SK-N-SH (cell line): Measurements from ENCODE around the gene PLIN4. TPM values are rescaled to one million over a fixed set of nuclear protein-coding genes. Genes with fewer than 3 reads are reported as not detected.

Experiments used
- CTCF ChIA-PET: fragments of 300-600, 350-600 bp; formaldehyde crosslinking; extraction: SDS; loops from one replicate; lab custom pipeline; 2021; lab: Yijun Ruan, JAX
- POLR2A ChIA-PET: fragments of 350-600 bp; sonication (Branson Sonifier 250); formaldehyde crosslinking; extraction: SDS; loops from one replicate; lab custom pipeline; 2020; ENCODE audit warnings: antibody characterized with exemption, inconsistent platforms; lab: Yijun Ruan, JAX
- DNase-seq: peaks from one replicate; pipeline ENCODE4 v3.0.0; 2012
- H2AFZ ChIP-seq: fragments of 200-600 bp; sonication (generic); 2 replicates; pipeline ENCODE4 v1.8.1; 2016; ENCODE audit warnings: antibody characterized with exemption, mild to moderate bottlenecking, low read depth
- H3F3A ChIP-seq: fragments of 200-600 bp; sonication (generic); replicated peaks from 2 replicates; pipeline ENCODE3; 2016; ENCODE audit warnings: antibody characterized with exemption, mild to moderate bottlenecking; ENCODE audit not compliant: insufficient read depth
- H3K27ac ChIP-seq, 2 experiments: fragments of 200-500 bp in 1 of 2; fragments of 200-600 bp in 1 of 2; sonication (Bioruptor generic) in 1 of 2; sonication (generic), shearing (Covaris generic) in 1 of 2; 2 replicates each; pipeline versions ENCODE4 v1.5.1 to v1.6.1; 2014 to 2016; ENCODE audit warnings: low read depth in 2 of 2, inconsistent platforms in 1 of 2, low read length in 1 of 2, mild to moderate bottlenecking in 1 of 2, mixed read lengths in 1 of 2
- H3K27me3 ChIP-seq: fragments of 200-600 bp; sonication (generic), shearing (Covaris generic); 2 replicates; pipeline ENCODE4 v1.6.1; 2016; ENCODE audit warnings: mixed run types; ENCODE audit not compliant: insufficient read depth
- H3K36me3 ChIP-seq, 2 experiments: fragments of 200-500 bp in 1 of 2; fragments of 200-600 bp in 1 of 2; sonication (Bioruptor generic) in 1 of 2; sonication (generic) in 1 of 2; replicated peaks in 1 of 2; 2 replicates each; pipeline versions ENCODE3 to v1.5.1; 2014 to 2016; ENCODE audit warnings: low read length in 1 of 2, mild to moderate bottlenecking in 1 of 2; ENCODE audit not compliant: insufficient read depth in 2 of 2, control insufficient read depth in 1 of 2
- H3K4me1 ChIP-seq, 2 experiments: fragments of 200-500 bp in 1 of 2; fragments of 200-600 bp in 1 of 2; sonication (Bioruptor generic) in 1 of 2; sonication (generic), shearing (Covaris generic) in 1 of 2; 2 replicates each; pipeline versions ENCODE4 v1.5.1 to v1.6.1; 2014 to 2016; ENCODE audit warnings: low read depth in 1 of 2, low read length in 1 of 2, mixed run types in 1 of 2; ENCODE audit not compliant: insufficient read depth in 2 of 2, control insufficient read depth in 1 of 2
- H3K4me2 ChIP-seq: fragments of 200-600 bp; sonication (generic), shearing (Covaris generic); 2 replicates; pipeline ENCODE4 v1.6.1; 2017; ENCODE audit warnings: mixed run types
- H3K4me3 ChIP-seq, 2 experiments: fragments of 200-500 bp in 1 of 2; fragments of 200-600 bp in 1 of 2; sonication (Bioruptor generic) in 1 of 2; sonication (generic), shearing (Covaris generic) in 1 of 2; 2 replicates each; pipeline versions ENCODE4 v1.5.1 to v1.8.1; 2014 to 2016; ENCODE audit warnings: low read depth in 2 of 2, inconsistent platforms in 1 of 2, low read length in 1 of 2, mild to moderate bottlenecking in 1 of 2, mixed read lengths in 1 of 2, moderate library complexity in 1 of 2
- H3K79me2 ChIP-seq: fragments of 200-600 bp; sonication (generic); 2 replicates; pipeline ENCODE4 v1.8.1; 2017; ENCODE audit warnings: mild to moderate bottlenecking; ENCODE audit not compliant: insufficient read depth
- H3K9ac ChIP-seq: fragments of 200-600 bp; sonication (generic); 2 replicates; pipeline ENCODE4 v1.6.1; 2017; ENCODE audit warnings: mixed run types
- H3K9me2 ChIP-seq: fragments of 200-600 bp; sonication (generic); 2 replicates; pipeline ENCODE4 v1.6.1; 2017; ENCODE audit warnings: mixed run types
- H3K9me3 ChIP-seq: fragments of 200-600 bp; sonication (generic); 2 replicates; pipeline ENCODE4 v1.6.1; 2017; ENCODE audit warnings: mixed run types, mild to moderate bottlenecking, moderate library complexity
- H4K20me1 ChIP-seq: fragments of 200-600 bp; sonication (generic); 2 replicates; pipeline ENCODE4 v1.6.1; 2017; ENCODE audit warnings: mild to moderate bottlenecking, mixed run types; ENCODE audit not compliant: insufficient read depth
- ELF1 ChIP-seq: IDR thresholded peaks from 2 replicates; pipeline ENCODE4 v1.4.0; 2012
- GABPA ChIP-seq: IDR thresholded peaks from 2 replicates; pipeline ENCODE4 v1.4.0; 2012; ENCODE audit warnings: low read depth, mild to moderate bottlenecking
- NFIC ChIP-seq: IDR thresholded peaks from 2 replicates; pipeline ENCODE4 v1.4.0; 2012; ENCODE audit warnings: borderline replicate concordance
- NRF1 ChIP-seq: IDR thresholded peaks from 2 replicates; pipeline ENCODE4 v1.6.1; 2012; ENCODE audit warnings: low read depth, mild to moderate bottlenecking, low read length
- POLR2AphosphoS5 ChIP-seq: IDR thresholded peaks from 2 replicates; pipeline ENCODE4 v1.6.1; 2012; ENCODE audit warnings: low read depth, low read length
- RCOR1 ChIP-seq: fragments of 150-350 bp; IDR thresholded peaks from 2 replicates; pipeline ENCODE4 v1.6.1; 2017; ENCODE audit warnings: antibody characterized with exemption, low read length
- RFX5 ChIP-seq: IDR thresholded peaks from 2 replicates; pipeline ENCODE4 v1.6.1; 2012; ENCODE audit warnings: mild to moderate bottlenecking, improper control_type of control experiment, low read length
- SMC3 ChIP-seq: IDR thresholded peaks from 2 replicates; pipeline ENCODE4 v1.6.1; 2012; ENCODE audit warnings: low read depth, low read length, improper control_type of control experiment
- TAF1 ChIP-seq: IDR thresholded peaks from 2 replicates; pipeline ENCODE4 v1.6.1; 2012; ENCODE audit warnings: low read depth, mild to moderate bottlenecking, low read length, moderate library complexity, borderline replicate concordance
- TCF12 ChIP-seq: IDR thresholded peaks from 2 replicates; pipeline ENCODE4 v1.4.0; 2012
- WGBS: methylation state at CpG from one replicate; pipeline ENCODE4 v1.1.6; 2017; ENCODE audit warnings: low lambda C conversion rate; 5-methylcytosine and 5-hydroxymethylcytosine counted together
- polyA plus RNA-seq, 3 experiments: library from polyadenylated mRNA; depleted of rRNA; stranded (reverse); fragments of >200 nt; gene quantifications; 2 replicates each; pipeline ENCODE4 v1.2.3, GENCODE V29; 2012
- TF ChIP-seq, protein P1 (sequence below): IDR thresholded peaks from 2 replicates; pipeline ENCODE4 v1.4.0; 2012; ENCODE audit warnings: low read depth
- TF ChIP-seq, protein P2 (sequence below): IDR thresholded peaks from 2 replicates; pipeline ENCODE4 v1.6.1; 2012; ENCODE audit warnings: mild to moderate bottlenecking, low read depth, low read length, moderate library complexity

The PLIN4 gene
- polyA plus RNA-seq, 1 of the 3 experiments (the other 2 are of a cell fraction): 0.07 TPM

DNA sequence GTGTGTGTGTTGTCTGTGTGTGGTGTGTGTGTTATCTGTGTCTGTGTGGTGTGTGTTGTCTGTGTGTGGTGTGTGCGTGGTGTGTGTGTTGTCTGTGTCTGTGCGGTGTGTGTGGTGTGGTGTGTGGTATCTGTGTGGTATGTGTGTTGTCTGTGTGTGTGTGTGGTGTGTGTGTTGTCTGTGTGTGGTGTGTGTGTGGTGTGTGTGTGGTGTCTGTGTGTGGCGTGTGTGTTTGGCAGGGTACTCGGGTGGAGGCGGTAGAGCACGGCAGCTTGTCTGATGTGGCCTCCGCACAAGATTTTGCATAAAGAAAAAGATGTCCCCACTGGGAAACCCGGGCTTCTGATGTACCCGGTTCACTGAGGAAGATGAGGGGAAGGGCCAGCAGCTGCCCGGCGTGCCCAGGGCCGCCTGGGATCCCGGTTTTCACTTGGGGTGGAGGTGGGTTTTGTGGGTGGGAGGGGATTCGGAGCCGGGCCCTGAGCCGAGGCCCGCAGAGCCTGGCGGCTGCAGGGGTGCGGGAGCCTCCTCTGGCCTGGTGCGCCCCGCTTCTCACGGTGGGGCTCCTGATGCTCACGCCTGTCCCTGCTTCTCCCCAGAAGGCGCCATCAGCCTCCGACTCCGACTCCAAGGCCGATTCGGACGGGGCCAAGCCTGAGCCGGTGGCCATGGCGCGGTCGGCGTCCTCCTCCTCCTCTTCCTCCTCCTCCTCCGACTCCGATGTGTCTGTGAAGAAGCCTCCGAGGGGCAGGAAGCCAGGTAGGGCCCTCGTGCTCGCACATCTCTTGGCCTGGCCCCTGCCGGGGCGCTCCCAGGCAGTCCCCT is 25.0 kb downstream of the PLIN4 start:
- CTCF ChIA-PET: no interaction called here
- 97% methylated on average over 18 of the region's 41 CpGs for WGBS
- peaks cover 18 to 36% of the 10 kb centered on the region in 2 experiments for H3K36me3 ChIP-seq
- H3K27ac ChIP-seq: no peak overlapping the region
- no peaks in the 10 kb centered on the region for H3K9me3 ChIP-seq
- H3K9ac ChIP-seq: no peak overlapping the region
- TF ChIP-seq POLR2AphosphoS5 (no peak), RFX5 (no peak), NRF1 (no peak)
- no peaks in the 10 kb centered on the region; the same call in 1 of the 2 replicates for H3K79me2 ChIP-seq
- no peaks in the 10 kb centered on the region for H3K9me2 ChIP-seq
- no peak for DNase-seq
- H3K4me2 ChIP-seq: no peak overlapping the region
- H3F3A ChIP-seq: no peaks in the 10 kb centered on the region
- no peak overlapping the region for H2AFZ ChIP-seq
- POLR2A ChIA-PET: interaction anchor here (1.4 kb wide), 1 partner anchor 11 kb away, joined by 3 read pairs; no protein-coding TSS in a partner anchor
- no peaks in the 10 kb centered on the region for H3K4me1 ChIP-seq
- no peaks in the 10 kb centered on the region for H3K27me3 ChIP-seq
- no peaks in the 10 kb centered on the region for H4K20me1 ChIP-seq
- no peak overlapping the region for H3K4me3 ChIP-seq

DNA sequence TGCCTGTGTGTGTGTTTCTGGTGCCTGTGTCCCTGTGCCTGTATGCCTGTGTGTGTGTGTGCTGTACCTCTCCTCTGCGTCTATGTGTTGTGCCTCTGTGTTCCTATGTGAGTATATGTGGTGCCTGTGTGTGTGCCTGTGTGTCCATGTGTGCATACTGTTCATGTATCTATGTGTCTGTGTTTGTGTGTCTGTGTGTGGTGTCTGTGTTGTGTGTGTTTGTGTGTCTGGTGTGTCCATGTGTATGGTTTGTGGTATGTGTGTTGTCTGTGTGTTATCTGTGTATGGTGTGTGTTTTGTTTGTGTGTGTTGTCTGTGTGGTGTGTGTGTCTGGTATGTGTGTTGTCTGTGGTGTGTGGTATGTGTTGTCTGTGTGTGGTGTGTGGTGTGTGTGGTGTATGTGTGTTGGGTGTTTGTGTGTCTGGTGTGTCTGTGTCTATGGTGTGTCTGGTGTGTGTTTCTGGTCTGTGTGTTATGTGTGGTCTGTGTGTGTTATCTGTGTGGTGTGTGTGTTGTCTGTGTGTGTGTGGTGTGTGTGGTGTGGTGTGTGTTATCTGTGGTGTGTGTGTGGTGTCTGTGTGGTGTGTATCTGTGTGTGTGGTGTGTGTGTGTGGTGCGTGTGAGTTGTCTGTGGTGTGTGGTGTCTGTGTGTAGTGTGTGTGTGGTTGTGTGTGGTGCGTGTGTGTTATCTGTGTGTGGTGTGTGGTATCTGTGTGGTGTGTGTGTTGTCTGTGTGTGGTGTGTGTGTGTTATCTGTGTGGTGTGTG is 25.8 kb downstream of the PLIN4 start:
- Histone ChIP-seq H3K9ac (no peak overlapping the region), H2AFZ (no peak overlapping the region), H3K4me3 (no peak overlapping the region), H3K9me3 (no peaks in the 10 kb centered on the region), H3F3A (no peaks in the 10 kb centered on the region), H3K27me3 (no peaks in the 10 kb centered on the region), H3K4me2 (no peak overlapping the region), H3K4me1 (no peaks in the 10 kb centered on the region), H3K27ac (no peak overlapping the region), H3K9me2 (no peaks in the 10 kb centered on the region), H3K36me3 (peaks cover 18 to 28% of the 10 kb centered on the region in 2 experiments), H3K79me2 (no peaks in the 10 kb centered on the region; the same call in 1 of the 2 replicates), H4K20me1 (no peaks in the 10 kb centered on the region)
- ChIA-PET CTCF (no interaction called here), POLR2A (no interaction called here)
- 98% methylated on average over 3 of the region's 3 CpGs for WGBS
- DNase-seq: no peak
- TF ChIP-seq, protein P1, sequence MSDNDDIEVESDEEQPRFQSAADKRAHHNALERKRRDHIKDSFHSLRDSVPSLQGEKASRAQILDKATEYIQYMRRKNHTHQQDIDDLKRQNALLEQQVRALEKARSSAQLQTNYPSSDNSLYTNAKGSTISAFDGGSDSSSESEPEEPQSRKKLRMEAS: no peak
- TF ChIP-seq, protein P2, sequence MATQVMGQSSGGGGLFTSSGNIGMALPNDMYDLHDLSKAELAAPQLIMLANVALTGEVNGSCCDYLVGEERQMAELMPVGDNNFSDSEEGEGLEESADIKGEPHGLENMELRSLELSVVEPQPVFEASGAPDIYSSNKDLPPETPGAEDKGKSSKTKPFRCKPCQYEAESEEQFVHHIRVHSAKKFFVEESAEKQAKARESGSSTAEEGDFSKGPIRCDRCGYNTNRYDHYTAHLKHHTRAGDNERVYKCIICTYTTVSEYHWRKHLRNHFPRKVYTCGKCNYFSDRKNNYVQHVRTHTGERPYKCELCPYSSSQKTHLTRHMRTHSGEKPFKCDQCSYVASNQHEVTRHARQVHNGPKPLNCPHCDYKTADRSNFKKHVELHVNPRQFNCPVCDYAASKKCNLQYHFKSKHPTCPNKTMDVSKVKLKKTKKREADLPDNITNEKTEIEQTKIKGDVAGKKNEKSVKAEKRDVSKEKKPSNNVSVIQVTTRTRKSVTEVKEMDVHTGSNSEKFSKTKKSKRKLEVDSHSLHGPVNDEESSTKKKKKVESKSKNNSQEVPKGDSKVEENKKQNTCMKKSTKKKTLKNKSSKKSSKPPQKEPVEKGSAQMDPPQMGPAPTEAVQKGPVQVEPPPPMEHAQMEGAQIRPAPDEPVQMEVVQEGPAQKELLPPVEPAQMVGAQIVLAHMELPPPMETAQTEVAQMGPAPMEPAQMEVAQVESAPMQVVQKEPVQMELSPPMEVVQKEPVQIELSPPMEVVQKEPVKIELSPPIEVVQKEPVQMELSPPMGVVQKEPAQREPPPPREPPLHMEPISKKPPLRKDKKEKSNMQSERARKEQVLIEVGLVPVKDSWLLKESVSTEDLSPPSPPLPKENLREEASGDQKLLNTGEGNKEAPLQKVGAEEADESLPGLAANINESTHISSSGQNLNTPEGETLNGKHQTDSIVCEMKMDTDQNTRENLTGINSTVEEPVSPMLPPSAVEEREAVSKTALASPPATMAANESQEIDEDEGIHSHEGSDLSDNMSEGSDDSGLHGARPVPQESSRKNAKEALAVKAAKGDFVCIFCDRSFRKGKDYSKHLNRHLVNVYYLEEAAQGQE: no peak
- no peak for TF ChIP-seq RCOR1
- TF ChIP-seq ELF1: no peak
- no peak for TF ChIP-seq SMC3
- TF ChIP-seq RFX5: no peak
- TF ChIP-seq POLR2AphosphoS5: no peak
- no peak for TF ChIP-seq TCF12
- TF ChIP-seq TAF1: no peak
- TF ChIP-seq GABPA: no peak
- no peak for TF ChIP-seq NFIC
- TF ChIP-seq, all 33 proteins: peak for 0
